SH-SY5Y (cell line): ENCODE results near the gene FRMD8.

Experiments
- GATA2 ChIP-seq: IDR thresholded peaks from 2 replicates; pipeline ENCODE4 v1.6.1; 2011; ENCODE audit warnings: mild to moderate bottlenecking, low read depth, low read length
- GATA3 ChIP-seq: IDR thresholded peaks from 2 replicates; pipeline ENCODE4 v1.6.1; 2011; ENCODE audit warnings: low read depth, mild to moderate bottlenecking, low read length, moderate library complexity

GRCh38 chr11:65355776-65356393, 30.6 kb upstream of the FRMD8 start:
- TF ChIP-seq GATA2 (no peak), GATA3 (no peak)
